HepG2 (cell line): ENCODE measurements around the gene NUAK2. TPM values are rescaled to one million over a fixed set of nuclear protein-coding genes. Genes with fewer than 3 reads are reported as not detected.

Experiments
- ARID2 ChIP-seq: sonication (generic); formaldehyde crosslinking; IDR thresholded peaks from 2 replicates; pipeline ENCODE4 v1.8.1; 2022; ENCODE audit warnings: mild to moderate bottlenecking, missing genetic modification reagents, borderline replicate concordance
- BRCA1 ChIP-seq: sonication (generic); formaldehyde crosslinking; IDR thresholded peaks from 2 replicates; pipeline ENCODE4 v1.4.0; 2020; ENCODE audit warnings: missing genetic modification reagents
- GATAD2A ChIP-seq: IDR thresholded peaks from 2 replicates; pipeline ENCODE4 v1.6.1; 2016
- HES4 ChIP-seq: sonication (generic); formaldehyde crosslinking; IDR thresholded peaks from 2 replicates; pipeline ENCODE4 v1.9.0; 2021; ENCODE audit warnings: mild to moderate bottlenecking, missing genetic modification reagents, borderline replicate concordance
- HMG20A ChIP-seq: IDR thresholded peaks from 2 replicates; pipeline ENCODE4 v1.6.1; 2016; ENCODE audit warnings: borderline replicate concordance
- HOXA7 ChIP-seq: sonication (generic); formaldehyde crosslinking; IDR thresholded peaks from 2 replicates; pipeline ENCODE4 v1.8.1; 2022; ENCODE audit warnings: mild to moderate bottlenecking, missing genetic modification reagents, moderate library complexity
- KDM4B ChIP-seq: sonication (generic); formaldehyde crosslinking; IDR thresholded peaks from 2 replicates; pipeline ENCODE4 v1.4.0; 2020; ENCODE audit warnings: missing genetic modification reagents
- MTF1 ChIP-seq: sonication (generic); formaldehyde crosslinking; IDR thresholded peaks from 2 replicates; pipeline ENCODE4 v1.5.0; 2020; ENCODE audit warnings: missing genetic modification reagents
- NCOA2 ChIP-seq: sonication (generic); formaldehyde crosslinking; IDR thresholded peaks from 2 replicates; pipeline ENCODE4 v1.8.0; 2022; ENCODE audit warnings: inconsistent platforms
- NFE2L1 ChIP-seq: sonication (generic); formaldehyde crosslinking; IDR thresholded peaks from 2 replicates; pipeline ENCODE4 v1.4.0; 2020; ENCODE audit warnings: missing genetic modification reagents, mild to moderate bottlenecking, borderline replicate concordance
- PRPF4 ChIP-seq: fragments of 200-400 bp; formaldehyde crosslinking; IDR thresholded peaks from 2 replicates; pipeline ENCODE4 v1.6.1; 2016; ENCODE audit warnings: low read length, low read depth; ENCODE audit not compliant: poor library complexity, severe bottlenecking
- RFX5 ChIP-seq: IDR thresholded peaks from 2 replicates; pipeline ENCODE4 v1.6.1; 2011; ENCODE audit warnings: low read depth, low read length, improper control_type of control experiment
- SRF ChIP-seq: IDR thresholded peaks from 2 replicates; pipeline ENCODE4 v1.6.1; 2011; ENCODE audit warnings: mild to moderate bottlenecking, low read depth, low read length, moderate library complexity
- SRSF9 ChIP-seq: fragments of 200-400 bp; formaldehyde crosslinking; IDR thresholded peaks from 2 replicates; pipeline ENCODE4 v1.6.1; 2018; ENCODE audit warnings: borderline replicate concordance, mild to moderate bottlenecking, low read depth, low read length; ENCODE audit not compliant: insufficient read depth, poor library complexity, severe bottlenecking
- ZNF225 ChIP-seq: sonication (generic); formaldehyde crosslinking; IDR thresholded peaks from 2 replicates; pipeline ENCODE4 v1.4.0; 2020; ENCODE audit warnings: mild to moderate bottlenecking, missing genetic modification reagents
- ZNF33A ChIP-seq: sonication (generic); formaldehyde crosslinking; IDR thresholded peaks from 2 replicates; pipeline ENCODE4 v1.5.1; 2020; ENCODE audit warnings: missing genetic modification reagents, mild to moderate bottlenecking, moderate library complexity, borderline replicate concordance
- ZNF343 ChIP-seq: sonication (generic); formaldehyde crosslinking; IDR thresholded peaks from 2 replicates; pipeline ENCODE4 v1.4.0; 2020; ENCODE audit warnings: mild to moderate bottlenecking, missing genetic modification reagents
- ZNF484 ChIP-seq: sonication (generic); formaldehyde crosslinking; IDR thresholded peaks from 2 replicates; pipeline ENCODE4 v1.5.1; 2020; ENCODE audit warnings: mild to moderate bottlenecking, low read depth, missing genetic modification reagents, borderline replicate concordance
- ZSCAN29 ChIP-seq: sonication (generic); formaldehyde crosslinking; conservative IDR thresholded peaks from 2 replicates; pipeline ENCODE4 v1.4.0; 2020; ENCODE audit warnings: mild to moderate bottlenecking, missing genetic modification reagents
- polyA plus RNA-seq, 8 experiments: library from polyadenylated mRNA; depleted of rRNA in 3 of 8; stranded (reverse) in 7 of 8; unstranded in 1 of 8; fragments of >200 nt; fragmentation: Illumina TruSeq in 4 of 8; extraction: Trizol in 4 of 8; gene quantifications; 2 replicates each; pipeline versions ENCODE4 v1.2.1 to v1.2.3, GENCODE V29; 2011 to 2016; ENCODE audit warnings: low read depth in 4 of 8, missing spikeins in 1 of 8, mixed read lengths in 1 of 8; ENCODE audit not compliant: insufficient read depth in 1 of 8
- total RNA-seq, 5 experiments: library from RNA; depleted of rRNA; stranded (reverse); fragments of >200 nt; fragmentation: Illumina TruSeq; extraction: Trizol; gene quantifications; 2 replicates each; pipeline ENCODE4 v1.2.3, GENCODE V29; 2016; ENCODE audit warnings: low read depth in 1 of 5
- TF ChIP-seq, protein P1 (sequence below): sonication (generic); formaldehyde crosslinking; IDR thresholded peaks from 2 replicates; pipeline ENCODE4 v1.5.1; 2020; ENCODE audit warnings: missing genetic modification reagents, mild to moderate bottlenecking, borderline replicate concordance
- TF ChIP-seq, protein P2 (sequence below): sonication (generic); formaldehyde crosslinking; IDR thresholded peaks from 2 replicates; pipeline ENCODE4 v1.5.1; 2020; ENCODE audit warnings: missing genetic modification reagents, mild to moderate bottlenecking, borderline replicate concordance
- TF ChIP-seq, protein P3 (sequence below): sonication (generic); formaldehyde crosslinking; IDR thresholded peaks from 2 replicates; pipeline ENCODE4 v1.5.1; 2020; ENCODE audit warnings: missing genetic modification reagents, mild to moderate bottlenecking, borderline replicate concordance
- TF ChIP-seq, protein P4 (sequence below): IDR thresholded peaks from 2 replicates; pipeline ENCODE4 v1.6.1; 2016; ENCODE audit warnings: low read depth, control low read depth

Gene NUAK2
- total and polyA plus RNA-seq, 2 of the 13 experiments (the other 11 are each of a cell fraction or from before 2014, with no cell fraction given): 0.75 to 1.1 TPM

DNA sequence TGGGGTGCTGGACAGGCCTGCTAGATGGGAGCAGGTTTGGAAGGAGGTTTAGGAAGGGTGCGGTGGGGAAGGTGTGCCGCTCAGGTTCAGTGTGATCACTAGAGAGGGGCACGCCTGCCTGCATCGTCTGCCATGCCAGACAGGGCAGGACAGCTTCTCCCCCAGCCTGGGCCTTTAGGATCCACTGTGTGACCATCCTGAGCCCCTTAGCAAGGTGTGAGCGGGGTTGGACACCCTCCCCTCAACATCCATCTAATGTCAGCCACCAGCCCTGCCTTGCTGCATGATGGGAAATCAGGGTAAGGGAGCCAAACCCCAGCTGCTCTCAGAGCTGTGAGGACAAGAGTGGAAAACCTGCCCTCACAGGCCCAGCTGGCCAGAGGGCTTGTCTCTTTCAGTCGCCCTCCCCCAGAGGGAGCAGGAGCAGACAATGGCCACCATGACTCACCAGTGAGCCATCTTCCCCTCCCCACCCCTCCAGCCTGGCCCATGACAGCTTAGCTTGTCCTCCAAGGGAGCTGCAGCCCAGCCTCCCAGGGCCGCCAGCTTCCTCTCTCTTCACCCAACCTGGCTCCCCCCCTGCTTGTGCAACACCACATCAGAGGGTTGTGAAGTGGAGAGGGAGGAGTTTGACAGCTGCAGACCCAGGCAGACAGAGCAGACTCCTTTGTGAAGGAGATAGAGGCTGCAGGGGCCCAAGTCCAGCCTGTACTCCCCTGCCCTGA lies 37.0 kb downstream of the NUAK2 start (continued):
- TF ChIP-seq, protein P1, sequence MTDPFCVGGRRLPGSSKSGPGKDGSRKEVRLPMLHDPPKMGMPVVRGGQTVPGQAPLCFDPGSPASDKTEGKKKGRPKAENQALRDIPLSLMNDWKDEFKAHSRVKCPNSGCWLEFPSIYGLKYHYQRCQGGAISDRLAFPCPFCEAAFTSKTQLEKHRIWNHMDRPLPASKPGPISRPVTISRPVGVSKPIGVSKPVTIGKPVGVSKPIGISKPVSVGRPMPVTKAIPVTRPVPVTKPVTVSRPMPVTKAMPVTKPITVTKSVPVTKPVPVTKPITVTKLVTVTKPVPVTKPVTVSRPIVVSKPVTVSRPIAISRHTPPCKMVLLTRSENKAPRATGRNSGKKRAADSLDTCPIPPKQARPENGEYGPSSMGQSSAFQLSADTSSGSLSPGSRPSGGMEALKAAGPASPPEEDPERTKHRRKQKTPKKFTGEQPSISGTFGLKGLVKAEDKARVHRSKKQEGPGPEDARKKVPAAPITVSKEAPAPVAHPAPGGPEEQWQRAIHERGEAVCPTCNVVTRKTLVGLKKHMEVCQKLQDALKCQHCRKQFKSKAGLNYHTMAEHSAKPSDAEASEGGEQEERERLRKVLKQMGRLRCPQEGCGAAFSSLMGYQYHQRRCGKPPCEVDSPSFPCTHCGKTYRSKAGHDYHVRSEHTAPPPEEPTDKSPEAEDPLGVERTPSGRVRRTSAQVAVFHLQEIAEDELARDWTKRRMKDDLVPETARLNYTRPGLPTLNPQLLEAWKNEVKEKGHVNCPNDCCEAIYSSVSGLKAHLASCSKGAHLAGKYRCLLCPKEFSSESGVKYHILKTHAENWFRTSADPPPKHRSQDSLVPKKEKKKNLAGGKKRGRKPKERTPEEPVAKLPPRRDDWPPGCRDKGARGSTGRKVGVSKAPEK (CRISPR knock-in tag): no peak
- TF ChIP-seq, protein P2, sequence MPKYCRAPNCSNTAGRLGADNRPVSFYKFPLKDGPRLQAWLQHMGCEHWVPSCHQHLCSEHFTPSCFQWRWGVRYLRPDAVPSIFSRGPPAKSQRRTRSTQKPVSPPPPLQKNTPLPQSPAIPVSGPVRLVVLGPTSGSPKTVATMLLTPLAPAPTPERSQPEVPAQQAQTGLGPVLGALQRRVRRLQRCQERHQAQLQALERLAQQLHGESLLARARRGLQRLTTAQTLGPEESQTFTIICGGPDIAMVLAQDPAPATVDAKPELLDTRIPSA (CRISPR knock-in tag): no peak
- TF ChIP-seq ZNF225 (CRISPR knock-in tag) (no peak), HMG20A (peak; percentile 72; the same call in 1 of the 2 replicates), HES4 (CRISPR knock-in tag) (no peak), HOXA7 (CRISPR knock-in tag) (no peak), BRCA1 (CRISPR knock-in tag) (no peak), SRF (no peak), NCOA2 (CRISPR knock-in tag) (peak; percentile 69), ZNF484 (no peak), ZNF343 (CRISPR knock-in tag) (peak; percentile 89; the same call in 1 of the 2 replicates), ZSCAN29 (peak; percentile 91), SRSF9 (no peak), MTF1 (CRISPR knock-in tag) (no peak), PRPF4 (no peak), NFE2L1 (CRISPR knock-in tag) (0 out of 2 replicates have a peak, but pooled peaks have one; percentile 34), ARID2 (CRISPR knock-in tag) (no peak), RFX5 (no peak), GATAD2A (peak; percentile 87), ZNF33A (CRISPR knock-in tag) (no peak), KDM4B (CRISPR knock-in tag) (no peak)
- TF ChIP-seq, protein P3, sequence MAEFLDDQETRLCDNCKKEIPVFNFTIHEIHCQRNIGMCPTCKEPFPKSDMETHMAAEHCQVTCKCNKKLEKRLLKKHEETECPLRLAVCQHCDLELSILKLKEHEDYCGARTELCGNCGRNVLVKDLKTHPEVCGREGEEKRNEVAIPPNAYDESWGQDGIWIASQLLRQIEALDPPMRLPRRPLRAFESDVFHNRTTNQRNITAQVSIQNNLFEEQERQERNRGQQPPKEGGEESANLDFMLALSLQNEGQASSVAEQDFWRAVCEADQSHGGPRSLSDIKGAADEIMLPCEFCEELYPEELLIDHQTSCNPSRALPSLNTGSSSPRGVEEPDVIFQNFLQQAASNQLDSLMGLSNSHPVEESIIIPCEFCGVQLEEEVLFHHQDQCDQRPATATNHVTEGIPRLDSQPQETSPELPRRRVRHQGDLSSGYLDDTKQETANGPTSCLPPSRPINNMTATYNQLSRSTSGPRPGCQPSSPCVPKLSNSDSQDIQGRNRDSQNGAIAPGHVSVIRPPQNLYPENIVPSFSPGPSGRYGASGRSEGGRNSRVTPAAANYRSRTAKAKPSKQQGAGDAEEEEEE (CRISPR knock-in tag): no peak
- TF ChIP-seq, protein P4, sequence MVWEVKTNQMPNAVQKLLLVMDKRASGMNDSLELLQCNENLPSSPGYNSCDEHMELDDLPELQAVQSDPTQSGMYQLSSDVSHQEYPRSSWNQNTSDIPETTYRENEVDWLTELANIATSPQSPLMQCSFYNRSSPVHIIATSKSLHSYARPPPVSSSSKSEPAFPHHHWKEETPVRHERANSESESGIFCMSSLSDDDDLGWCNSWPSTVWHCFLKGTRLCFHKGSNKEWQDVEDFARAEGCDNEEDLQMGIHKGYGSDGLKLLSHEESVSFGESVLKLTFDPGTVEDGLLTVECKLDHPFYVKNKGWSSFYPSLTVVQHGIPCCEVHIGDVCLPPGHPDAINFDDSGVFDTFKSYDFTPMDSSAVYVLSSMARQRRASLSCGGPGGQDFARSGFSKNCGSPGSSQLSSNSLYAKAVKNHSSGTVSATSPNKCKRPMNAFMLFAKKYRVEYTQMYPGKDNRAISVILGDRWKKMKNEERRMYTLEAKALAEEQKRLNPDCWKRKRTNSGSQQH: no peak
